Renal cortex interstitium (tissue), 11 donors: ENCODE data around the gene SGTB. TPM values are rescaled to one million over a fixed set of nuclear protein-coding genes. Genes with fewer than 3 reads are reported as not detected.
"Not testable (repeated sequence)": the region's sequence is repeated elsewhere in the genome, so short reads cannot be mapped to it uniquely, and the experiment has no call there.

ENCODE experiments used
- DNase-seq, 11 donors: peaks; one replicate each; pipeline ENCODE4 v3.0.0-alpha.2; 2013; ENCODE audit warnings: low read depth in 9 of 11, low spot score in 4 of 11; ENCODE audit errors: extremely low read depth in 1 of 11
- polyA plus RNA-seq, 3 donors: library from polyadenylated mRNA; unstranded; fragments of 120-200 nt; gene quantifications; one replicate each; pipeline ENCODE4 v1.2.1, GENCODE V29; 2013; ENCODE audit not compliant: insufficient read length in 3 of 3

SGTB gene
- polyA plus RNA-seq, 3 donors: 7.8 to 9.3 (median 9.0) TPM

DNA sequence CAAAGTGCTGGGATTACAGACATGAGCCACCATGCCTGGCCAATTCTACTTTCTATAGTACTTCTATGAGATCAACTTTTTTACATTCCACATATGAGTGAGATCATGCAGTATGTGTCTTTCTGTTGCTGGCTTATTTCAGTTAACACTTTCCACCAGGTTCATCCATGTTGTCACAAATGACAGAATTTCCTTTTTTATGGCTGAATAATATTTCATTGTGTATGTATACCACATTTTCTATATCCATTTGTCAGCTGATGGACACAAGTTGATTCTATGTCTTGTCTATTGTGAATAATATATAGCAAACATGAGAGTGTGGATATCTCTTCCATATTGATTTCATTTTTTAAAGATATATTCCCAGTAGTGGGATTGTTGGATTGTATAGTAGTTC is 17.3 kb upstream of the SGTB start:
- DNase-seq: no peak

DNA sequence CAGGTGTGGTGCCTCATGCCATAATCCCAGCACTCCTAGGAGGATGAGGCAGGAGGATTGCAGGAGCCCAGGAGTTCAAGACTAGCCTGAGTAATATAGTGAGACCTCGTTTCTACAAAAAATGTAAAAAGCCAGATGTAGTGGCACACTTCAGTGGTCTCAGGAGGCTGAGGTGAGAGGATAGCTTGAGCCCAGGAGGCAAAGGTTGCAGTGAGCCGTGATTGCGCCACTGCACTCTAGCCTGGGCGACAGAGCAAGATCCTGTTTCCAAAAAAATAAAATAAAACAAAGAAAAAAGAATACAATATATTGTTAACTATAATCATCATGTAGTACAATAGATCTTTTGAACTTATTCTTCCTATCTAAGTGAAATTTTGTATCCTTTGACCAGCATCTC is 16.4 kb upstream of the SGTB start:
- no peak for DNase-seq

DNA sequence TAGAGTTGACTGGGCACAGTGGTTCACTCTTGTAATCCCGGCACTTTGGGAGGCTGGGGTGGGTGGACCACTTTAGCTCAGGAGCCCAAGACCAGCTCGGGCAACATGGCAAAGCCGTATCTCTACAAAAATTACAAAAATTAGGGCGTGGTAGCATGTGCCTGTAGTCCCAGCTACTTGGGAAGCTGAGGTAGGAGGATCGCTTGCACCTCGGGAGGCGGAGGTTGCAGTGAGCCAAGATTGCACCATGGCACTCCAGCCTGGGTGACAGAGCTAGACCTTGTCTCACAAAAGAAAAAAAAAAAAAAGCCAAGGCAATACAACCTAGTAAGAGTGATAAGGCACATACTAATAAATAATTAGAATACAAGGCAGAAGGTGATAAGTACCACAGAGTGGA is 15.9 kb upstream of the SGTB start:
- no peak for DNase-seq

DNA sequence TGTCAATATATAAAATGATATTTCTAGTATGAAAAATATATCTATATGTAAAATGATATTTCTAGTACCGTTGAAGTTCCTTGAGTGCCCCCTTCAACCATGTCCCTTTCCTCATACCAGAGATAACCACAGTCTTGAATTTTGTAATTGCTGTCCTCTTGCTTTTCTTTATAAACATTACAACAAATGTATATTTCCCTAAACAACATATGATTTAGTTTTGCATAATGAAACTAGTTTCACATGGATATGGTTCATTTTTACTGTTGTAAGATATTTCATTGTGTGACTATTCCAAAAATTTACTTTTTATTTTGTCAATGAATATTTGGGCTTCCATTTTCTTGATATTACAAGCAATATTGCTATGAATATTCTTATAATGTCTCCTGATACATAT is 14.1 kb upstream of the SGTB start:
- no peak for DNase-seq

DNA sequence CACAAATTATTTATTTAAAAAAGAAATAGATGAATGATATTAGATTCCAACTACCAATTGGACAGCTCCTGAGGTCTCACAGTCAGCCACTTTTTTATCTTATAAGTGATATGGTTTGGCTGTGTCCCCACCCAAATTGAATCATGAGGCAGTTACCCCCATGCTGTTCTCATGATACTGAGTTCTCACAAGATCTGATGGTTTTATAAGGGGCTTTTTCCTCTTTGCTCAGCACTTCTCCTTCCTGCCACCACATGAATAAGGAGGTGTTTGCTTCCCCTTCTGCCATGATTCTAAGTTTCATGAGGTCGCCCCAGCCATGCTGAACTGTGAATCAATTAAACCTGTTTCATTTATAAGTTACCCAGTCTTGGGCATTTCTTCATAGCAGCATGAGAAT is 13.0 kb upstream of the SGTB start:
- no peak for DNase-seq

DNA sequence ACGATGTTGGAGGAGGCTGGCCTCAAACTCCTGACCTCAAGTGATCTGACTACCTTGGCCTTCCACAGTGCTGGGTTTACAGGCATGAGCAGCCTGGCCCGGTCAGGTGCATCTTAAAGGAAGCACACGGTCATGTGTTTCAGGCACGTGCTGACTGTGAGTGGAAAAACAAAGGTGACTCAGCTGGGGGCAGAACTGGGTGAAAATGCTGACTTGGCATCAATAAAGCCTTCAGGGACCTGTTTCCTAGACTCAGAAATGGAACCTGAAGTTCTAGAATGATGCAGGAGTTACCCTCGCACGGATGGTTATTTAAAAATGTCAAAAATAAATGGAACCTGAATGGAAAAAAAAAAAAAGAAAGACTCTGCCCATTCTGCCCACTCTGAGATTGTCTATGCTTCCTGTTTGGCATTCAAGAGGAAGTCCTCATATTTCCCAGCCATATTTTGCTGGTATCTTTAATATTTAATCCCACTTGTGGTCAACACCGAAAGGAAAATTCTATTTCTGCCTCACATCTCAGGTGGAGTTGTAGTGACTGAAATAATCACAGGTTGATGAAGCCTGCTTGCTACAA is 12.4 kb upstream of the SGTB start:
- DNase-seq: not testable (repeated sequence)

DNA sequence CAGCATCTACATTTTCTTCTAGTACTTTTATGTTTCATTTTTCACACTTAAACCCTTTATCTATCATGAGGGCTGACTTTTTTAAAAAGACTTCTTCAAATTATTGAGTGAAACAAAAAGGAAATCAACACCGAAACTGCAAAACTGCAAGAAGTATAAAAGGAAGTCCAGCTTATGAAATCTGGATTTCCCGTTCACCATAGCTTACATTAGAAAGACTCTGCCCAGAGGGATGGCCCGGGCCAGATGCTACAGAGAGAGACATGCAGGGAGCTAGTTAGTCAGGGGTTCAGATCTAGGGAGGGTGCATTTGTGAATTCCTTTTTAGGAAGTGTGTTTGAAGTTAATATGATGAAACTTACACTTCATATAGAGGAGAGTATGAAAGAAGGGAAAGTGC is 10.1 kb upstream of the SGTB start:
- not testable (repeated sequence) for DNase-seq

DNA sequence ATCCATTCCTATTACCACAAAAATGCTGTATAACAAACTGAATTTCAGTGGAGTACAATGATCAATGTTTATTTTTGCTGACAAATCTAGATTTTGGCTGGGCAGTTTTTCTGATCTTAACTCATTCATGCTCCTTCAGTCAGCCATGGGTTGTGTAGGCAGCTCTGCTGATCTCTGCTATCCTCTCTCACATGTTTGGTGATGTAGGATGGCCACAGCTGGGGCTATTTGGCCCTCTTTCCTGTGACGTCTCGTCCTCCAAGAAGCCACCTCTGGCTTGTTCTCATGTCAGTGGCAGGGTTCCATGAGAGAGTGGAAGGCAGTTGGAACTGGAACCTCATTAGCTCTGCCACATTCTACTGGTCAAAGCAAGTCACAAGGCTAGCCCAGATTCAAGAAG is 9.0 kb upstream of the SGTB start:
- DNase-seq: no peak

DNA sequence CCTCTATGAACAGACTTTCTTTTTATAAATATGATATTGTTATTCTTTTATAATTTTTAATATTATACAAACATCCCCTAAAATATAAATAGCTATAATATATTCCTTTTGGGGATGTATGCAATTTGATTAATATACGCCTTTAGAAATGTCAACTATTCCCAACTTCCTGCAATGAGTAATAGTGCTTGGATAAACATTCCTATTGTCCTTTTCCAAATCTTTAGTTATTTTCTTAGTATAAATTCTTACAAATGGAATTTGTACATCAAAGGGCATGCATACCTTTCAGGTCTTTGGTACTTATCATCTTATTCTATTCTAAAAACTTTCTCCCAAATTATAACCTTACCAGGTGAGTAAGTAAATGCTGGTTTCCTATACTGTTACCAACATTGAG is 6.3 kb upstream of the SGTB start:
- DNase-seq: no peak

DNA sequence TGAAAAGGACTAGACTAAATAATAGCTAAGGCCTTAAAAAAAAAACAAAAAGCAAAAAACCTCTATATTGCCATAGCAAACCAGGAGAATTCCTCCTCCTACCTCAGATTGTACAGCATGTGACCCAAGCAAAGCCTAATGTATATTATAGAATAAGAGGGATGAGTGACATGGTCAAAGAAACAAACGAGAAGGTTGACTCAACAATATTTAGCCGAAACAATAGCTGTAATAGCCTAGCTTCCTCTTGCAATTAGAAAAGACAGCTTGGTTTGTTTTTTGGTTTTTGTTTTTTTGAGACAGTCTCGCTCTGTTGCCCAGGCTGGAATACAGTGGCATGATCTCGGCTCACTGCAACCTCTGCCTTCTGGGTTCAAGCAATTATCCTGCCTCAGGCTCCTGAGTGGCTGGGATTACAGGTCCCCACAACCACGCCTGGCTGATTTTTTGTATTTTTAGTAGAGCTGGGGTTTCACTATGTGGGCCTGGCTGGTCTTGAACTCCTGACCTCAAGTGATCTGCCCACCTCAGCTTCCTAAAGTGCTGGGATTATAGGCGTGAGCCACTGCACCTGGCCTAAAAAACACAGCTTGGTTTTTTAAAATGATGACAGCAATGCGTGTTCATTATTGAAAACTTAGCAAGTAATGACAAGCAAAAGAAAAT is 5.7 kb upstream of the SGTB start:
- DNase-seq: no peak

DNA sequence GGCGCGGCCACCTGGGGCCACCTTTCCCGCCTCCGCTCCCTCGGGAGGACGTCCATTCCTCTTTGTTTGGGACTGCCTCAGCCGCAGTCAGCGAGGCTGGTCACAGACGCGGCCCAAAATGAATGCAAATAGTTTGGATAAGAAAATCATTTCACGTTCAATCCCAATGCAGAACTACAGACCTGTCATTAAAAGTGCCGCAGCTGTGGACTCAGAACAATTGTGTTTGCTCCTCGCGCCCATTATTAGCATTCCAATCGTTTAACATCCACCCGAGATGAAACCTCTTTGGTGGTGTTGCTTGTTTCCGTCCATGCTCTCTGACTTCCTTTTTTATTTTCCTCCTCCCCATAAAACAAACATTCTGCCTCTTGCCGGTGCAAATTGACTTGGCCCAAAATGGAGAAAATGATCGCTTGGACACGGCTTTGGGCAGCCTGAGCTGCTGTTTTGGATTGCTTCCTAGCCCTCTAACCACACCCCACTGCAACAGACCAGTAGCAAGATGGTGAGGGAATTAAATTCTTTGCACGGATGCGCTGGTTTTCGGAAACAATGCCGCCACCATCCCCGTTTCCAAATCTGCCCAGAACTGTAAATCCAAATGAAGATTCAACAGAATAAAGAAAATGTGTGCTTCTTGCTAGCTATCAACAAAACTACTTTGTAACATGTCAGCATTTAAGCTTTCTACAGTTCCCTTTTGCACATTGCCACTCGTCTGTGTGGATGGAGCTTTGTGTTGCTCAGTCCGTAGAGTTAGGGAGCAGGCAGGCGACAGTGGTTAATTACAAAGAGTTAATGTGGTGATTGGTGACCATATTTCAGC is 880 bp upstream of the SGTB start:
- DNase-seq: peak in 9 of 11 donors; percentile 37 to 66 (median 45)

DNA sequence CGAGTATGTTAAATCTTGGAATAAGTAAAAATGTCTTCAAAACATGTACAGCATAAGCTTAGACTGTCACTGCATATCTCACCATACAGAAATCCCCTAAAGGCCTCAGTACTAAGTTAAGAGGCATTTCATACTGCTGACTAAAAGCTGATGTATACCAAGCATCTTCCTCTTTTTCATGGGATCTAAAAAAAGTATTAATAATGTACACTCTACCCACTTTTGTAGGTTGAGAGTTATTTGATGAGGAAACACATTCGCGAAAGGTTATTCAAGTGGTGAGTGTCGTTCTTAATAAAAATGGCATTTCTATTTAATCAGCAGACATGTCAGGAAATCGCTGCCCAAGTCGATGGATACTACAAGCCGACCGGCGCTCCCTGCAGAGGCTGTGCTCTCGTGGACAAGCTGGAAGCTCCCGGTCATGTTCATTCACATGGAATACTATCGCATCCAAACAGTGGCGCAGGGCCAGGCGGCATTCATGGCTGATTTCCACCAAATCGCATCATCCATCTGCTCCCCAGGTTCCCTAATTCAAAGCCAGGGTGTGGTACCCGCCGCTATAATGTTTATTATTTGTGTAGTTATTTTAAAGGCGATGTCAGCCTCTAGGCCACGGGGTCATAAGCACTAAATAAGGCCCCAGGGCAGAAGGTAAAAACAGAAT is 724 bp downstream of the SGTB start:
- DNase-seq: peak in 10 of 11 donors; percentile 22 to 56 (median 40)

DNA sequence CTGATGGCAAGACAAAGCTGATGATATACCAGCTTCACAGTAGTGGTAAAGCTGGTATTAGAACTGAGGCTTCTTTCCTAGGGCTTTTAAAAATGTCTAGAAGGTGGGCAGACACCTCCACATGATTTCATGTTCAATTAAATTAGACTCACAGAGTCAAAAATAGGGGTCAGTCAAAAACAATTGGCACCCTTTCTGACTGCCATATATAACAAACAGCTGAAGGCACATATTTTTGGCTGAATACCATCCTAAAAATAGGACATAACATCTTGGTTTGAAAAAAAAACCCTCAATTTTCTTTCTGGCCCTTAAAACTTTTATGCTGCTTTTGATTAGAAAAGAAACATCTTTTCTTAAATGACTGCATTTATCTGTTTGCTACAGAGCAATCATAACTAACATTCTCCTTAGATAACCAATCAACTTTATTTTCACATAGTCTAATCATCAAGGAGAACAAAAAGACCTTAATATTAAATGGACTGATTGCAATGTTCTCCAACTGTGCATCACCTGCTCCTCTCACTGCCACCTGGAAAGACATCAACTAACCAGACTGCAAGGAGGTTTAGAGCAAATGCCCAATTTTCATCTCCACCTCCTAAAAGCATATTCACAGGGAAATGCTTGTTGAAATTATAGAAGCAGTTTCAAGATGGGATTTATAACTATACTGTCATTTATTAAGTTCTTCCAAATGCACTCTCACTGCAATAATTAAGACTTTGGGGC is 3.2 kb downstream of the SGTB start:
- DNase-seq: no peak

DNA sequence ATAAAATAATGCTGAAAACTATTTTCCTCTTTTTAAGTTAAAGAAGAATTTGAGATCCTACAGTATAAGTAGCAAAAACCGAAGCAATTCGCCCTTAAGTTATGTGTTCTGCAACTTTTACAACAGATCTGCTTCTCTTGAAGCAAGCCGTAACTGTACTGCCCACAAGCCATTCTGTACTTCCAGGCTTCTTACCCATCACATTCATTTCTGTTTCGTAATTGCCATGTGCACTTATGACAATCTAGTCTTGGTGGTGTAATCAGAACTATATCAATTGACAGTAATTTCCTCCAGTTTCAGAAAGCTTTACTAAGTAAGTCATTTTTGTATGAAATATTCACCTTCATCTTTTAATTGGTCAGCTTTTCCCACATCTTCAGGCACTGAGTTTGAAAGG is 13.8 kb downstream of the SGTB start:
- DNase-seq: no peak

DNA sequence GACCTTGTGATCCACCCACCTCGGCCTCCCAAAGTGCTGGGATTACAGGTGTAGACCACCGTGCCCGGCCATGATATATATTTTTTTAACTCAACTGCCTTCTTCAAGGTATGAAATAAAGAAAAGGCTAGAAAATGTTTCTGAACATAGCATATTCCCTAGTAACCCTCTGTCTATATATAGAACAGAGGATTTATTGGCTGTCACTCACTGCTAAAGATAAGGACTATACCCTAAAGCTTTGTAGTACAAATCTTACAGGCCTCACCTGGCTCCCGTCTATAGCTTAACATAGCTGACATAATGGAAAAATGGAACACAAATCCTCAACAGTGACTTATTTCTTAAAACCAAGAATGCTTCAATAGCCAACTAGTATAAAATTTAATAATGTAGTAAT is 14.2 kb downstream of the SGTB start:
- DNase-seq: no peak

DNA sequence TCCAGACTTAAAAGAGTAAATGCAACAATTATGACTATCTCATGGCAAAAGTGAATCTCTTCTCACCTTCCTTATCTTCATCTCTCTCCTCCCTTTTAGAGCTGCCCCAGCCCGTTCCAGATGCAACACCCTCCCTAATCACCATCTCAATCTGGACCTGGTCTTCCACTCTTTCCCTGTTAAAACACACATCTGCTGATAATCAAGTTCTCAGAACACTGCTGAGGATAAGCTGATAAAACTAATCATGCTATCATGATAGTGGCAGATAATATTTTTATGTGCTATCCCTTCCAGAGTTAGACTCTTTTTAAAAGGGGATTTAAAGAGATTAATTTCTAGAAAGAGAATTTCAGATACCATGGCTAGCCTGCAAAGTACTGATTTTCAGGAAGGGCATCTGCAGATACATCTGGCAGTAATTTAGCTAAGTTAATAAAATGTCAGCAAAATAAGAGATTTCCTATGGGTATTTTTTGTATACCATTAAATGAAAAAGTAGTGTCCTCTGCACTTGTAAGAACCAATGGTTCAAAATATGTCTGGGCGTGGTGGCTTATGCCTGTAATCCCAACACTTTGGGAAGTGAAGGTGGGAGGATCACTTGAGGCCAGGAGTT is 17.2 kb downstream of the SGTB start:
- no peak for DNase-seq

DNA sequence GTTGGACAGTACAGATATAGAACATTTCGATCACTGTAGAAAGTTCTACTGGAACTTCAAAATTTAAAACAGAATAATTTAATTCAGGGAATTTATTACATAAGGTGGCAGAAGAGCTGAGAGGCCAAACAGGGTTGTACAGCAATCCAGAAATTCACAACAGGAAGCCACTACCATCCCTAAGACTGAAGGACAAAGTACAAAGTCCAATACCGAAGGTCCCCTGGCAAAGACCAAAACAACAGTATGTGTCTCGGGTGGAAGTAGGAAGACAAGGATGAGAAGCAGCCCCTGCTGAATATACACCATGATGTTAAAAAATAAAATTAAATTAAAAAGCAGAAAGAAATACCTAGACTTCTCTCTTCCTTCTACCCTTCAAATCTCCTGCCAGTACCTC is 19.9 kb downstream of the SGTB start:
- DNase-seq: no peak

DNA sequence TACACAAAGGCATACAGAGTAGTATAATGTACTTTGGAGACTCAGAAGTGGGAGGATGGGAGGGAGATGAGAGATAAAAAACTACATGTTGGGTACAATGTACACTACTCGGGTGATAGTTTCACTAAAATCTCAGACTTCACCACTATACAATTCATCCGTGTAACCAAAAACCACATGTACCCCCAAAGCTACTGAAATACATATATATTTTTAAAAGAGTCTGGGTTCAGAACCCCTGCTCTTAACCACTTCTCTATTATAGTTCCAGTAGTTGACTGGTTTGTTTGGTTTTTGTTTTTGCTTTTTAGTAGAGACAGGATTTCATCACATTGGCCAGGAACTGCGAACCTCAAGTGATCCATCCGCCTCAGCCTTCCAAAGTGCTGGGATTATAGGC is 22.6 kb downstream of the SGTB start:
- DNase-seq: no peak

DNA sequence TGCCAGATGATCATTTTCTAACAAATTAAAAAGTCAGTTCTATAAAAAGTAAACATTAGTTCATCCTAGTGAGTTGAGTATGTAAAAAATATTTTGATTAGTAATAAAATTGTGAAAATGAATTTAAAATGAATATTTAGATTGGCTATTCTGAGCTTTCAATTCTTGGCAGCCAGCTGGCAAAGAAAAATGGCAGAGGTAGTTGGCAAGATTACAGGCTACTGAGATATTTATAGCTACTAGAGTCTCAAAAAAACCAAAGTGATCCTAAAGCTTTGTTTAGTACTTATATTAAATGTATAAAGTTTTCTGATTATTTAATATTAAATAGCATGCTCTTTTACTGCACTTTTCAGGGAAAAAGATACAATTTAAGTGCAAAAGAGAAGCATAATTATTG is 25.0 kb downstream of the SGTB start:
- no peak for DNase-seq
